ENCODE data around the gene NUPR1.
A peak's percentile ranks its signal among the peaks of the same experiment; 100 is the strongest.
"Not testable (repeated sequence)": the region's sequence is repeated elsewhere in the genome, so short reads cannot be mapped to it uniquely, and the experiment has no call there.

NUPR1 gene

DNA sequence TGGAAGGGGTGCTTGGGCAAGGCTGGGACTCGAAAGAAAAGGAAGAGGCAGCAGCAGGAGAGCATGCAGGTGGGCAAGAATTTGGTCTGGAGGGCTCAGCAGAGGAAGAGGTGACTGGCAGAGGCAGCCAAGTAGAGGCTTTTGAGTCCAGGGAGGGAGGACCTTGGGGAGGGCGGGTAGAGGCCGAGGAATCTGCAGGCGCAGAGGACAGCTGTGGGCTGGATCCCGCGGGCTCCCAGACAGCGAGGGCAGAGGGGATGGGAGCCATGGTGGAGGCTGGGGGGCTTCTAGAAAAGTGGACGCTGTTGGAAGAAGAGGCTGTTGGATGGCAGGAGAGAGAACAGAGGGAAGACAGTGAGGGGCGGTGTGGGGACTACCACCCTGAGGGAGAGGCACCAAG is 41.4 kb downstream of the NUPR1 start:
- no peak for DNase-seq

- no peak for DNase-seq
Measured at GRCh38 chr16:28496844-28497243, 41.9 kb downstream of the NUPR1 start.

GRCh38 chr16:28495795-28496749 is 42.7 kb downstream of the NUPR1 start:
- DNase-seq = no peak

DNA sequence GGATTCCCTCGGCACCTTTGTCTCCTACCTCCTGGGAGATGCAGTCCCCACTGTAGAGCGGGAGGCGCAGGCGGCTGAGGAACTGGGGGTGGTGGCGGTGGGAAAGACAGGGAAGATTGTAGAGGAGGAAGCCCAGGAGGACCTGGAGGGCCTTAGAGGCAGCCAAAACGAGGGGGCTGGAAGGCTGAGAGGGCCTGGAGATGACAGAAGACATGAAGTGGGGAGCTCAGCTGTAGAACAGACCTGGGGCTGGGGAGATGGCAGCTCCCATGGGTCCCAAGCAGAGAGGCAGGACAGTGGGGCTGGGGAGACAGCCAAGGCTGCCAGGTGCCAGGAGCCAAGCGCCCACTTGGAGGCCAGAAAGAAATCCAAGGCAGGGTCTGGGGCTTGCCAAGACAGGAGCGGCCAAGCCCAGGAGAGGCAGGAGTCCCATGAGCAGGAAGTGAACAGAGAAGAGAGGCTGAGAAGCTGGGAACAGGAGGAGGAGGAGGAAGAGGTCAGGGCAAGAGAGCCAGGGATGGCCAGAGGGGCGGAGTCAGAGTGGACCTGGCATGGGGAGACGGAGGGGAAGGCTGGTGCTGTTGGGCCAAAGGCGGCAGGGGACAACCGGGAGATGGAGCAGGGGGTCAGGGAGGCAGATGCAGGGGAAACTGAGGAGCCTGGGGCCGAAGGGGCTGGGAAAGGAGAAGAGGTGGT is 43.5 kb downstream of the NUPR1 start:
- DNase-seq = no peak

GRCh38 chr16:28494121-28494851 is 44.5 kb downstream of the NUPR1 start, which contains the start of gene APOBR:
Gene APOBR (plus strand): TSS chr16:28494643. CDS start chr16:28494682, 39 bp downstream.
- no peak for DNase-seq

GRCh38 chr16:28492511-28492910 is 46.3 kb downstream of the NUPR1 start:
- no peak for DNase-seq

DNA sequence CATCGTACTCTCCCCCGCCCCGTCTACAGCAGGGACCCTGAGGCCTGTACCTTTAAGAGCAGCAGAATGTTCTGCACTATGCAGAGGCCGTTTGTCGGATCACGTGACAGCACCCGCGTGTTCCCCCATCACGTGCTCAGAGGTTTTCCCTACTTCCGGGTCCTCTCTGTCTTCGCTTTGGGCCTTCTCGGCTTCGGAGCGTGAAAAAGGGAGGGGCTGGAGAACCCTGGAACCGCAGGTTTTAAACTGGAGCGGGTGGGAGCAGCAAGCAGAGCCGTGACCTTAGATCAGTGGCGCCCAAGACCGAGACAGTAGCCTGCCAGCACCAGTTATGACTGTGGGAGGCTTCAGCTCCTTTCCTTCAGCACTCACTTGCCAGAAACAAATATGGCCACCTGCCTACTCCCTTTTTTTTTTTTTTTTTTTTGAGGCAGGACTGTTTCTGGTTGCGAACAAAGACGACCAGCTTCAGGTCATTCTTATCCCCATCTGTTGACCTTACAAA is 46.8 kb downstream of the NUPR1 start, which contains the start of gene CLN3:
TSS of gene CLN3 (minus strand) at position 105 of the 505 bp plus-strand sequence. CDS start 315 bp downstream, outside the sequence.
- DNase-seq = peak; percentile 87

DNA sequence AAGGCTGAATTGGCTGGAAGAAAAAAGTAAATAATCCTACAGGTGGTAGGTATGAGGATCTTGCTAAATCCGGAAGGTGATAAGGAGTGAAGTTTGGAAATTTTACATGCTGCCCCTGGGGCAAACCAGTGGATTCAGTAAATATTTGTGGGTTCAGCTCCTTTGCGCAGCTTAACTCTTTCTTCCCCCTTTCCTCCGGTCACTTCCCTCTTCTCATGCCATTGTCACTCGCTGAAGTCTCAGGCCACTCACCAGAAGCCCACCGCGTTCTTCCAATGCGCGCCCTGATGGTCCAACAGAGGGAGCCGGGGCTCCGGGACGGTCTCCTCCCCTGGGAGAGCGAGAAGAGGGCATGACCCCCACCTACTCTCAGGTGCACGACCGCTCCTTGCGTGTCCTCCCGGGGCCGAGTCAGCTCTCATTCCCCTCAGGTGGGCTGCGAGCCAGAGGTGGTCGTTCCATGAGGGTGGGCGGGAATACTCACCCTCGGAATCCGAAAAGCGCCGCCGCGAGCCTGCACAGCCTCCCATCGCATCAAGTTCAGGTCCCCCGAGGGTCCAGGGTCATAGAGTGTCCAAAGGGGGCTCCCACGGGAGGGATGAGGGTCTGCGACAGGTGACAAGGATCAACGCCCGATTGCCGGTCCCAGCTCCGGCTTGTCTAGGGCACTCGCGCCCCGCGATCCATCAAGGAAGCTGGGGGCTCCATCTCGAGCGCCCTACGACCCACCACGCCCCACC is 47.4 kb downstream of the NUPR1 start:
- no peak for DNase-seq

GRCh38 chr16:28486266-28486665 is 52.5 kb downstream of the NUPR1 start:
- DNase-seq = no peak

GRCh38 chr16:28483361-28483760 is 55.4 kb downstream of the NUPR1 start:
- DNase-seq = not testable (repeated sequence)

Data from NCI-H2081 treated with DMSO at 0.1 percent for 48 hours (cell line).